Smooth muscle cell of bladder (primary cell): ENCODE data around the gene PICALM. TPM values are rescaled to one million over a fixed set of nuclear protein-coding genes. Genes with fewer than 3 reads are reported as not detected.

Experiments used
- total RNA-seq: library from RNA; depleted of rRNA; stranded (reverse); fragments of >200 nt; gene quantifications from 2 replicates; pipeline ENCODE4 v1.2.3, GENCODE V29; 2014

Gene PICALM
- 190 and 231 TPM in 2 replicates for total RNA-seq

GRCh38 chr11:86068951-86069407 is at the start of gene PICALM:
Gene PICALM (minus strand): TSS chr11:86069084. CDS start chr11:86068780, 304 bp downstream.

Other genes starting within 250 kb of the PICALM start
- 0.18 TPM in 1 of 2 replicates, not detected in the other for gene CCDC83, start 213.7 kb downstream of the PICALM start, total RNA-seq
- gene EED, start 175.7 kb upstream of the PICALM start, total RNA-seq: 13.9 and 17.8 TPM in 2 replicates
- 59.1 and 74.7 TPM in 2 replicates for gene HIKESHI, start 233.2 kb upstream of the PICALM start, total RNA-seq